ENCODE measurements around the gene KCNH3.

GRCh38 chr12:49518914-49519573, 19.8 kb upstream of the KCNH3 start:
- no peak for TF ChIP-seq CTCF (IDR thresholded peaks at IDR 0.05)
- no peak for TF ChIP-seq POLR2A (IDR thresholded peaks at IDR 0.05)

All from right lobe of liver (tissue), 4 donors.